HEK293 (cell line): ENCODE measurements around the gene SORL1.

Experiments used
- CTCF ChIA-PET: fragments of 350-600 bp; formaldehyde crosslinking; extraction: SDS; loops from one replicate; lab custom pipeline; 2021; ENCODE audit warnings: antibody characterized with exemption; lab: Yijun Ruan, JAX
- POLR2A ChIA-PET: fragments of 300-600 bp; formaldehyde crosslinking; extraction: SDS; loops from one replicate; lab custom pipeline; 2020; ENCODE audit warnings: antibody characterized with exemption, inconsistent platforms; lab: Yijun Ruan, JAX
- H3K27ac ChIP-seq: fragments of 200-500 bp; sonication (Bioruptor generic); 2 replicates; pipeline ENCODE4 v1.5.1; 2014; ENCODE audit warnings: low read depth, low read length, control low read depth, inconsistent platforms; ENCODE audit errors: extremely low read depth
- H3K36me3 ChIP-seq, 2 experiments: fragments of 200-500 bp in 1 of 2; sonication (Bioruptor generic) in 1 of 2; 1 replicate in 1 of 2; 2 replicates in 1 of 2; pipeline ENCODE4 v1.5.1; 2014 to 2017; ENCODE audit warnings: inconsistent platforms in 2 of 2, low read length in 2 of 2; ENCODE audit not compliant: control insufficient read depth in 2 of 2, insufficient read depth in 1 of 2
- H3K4me1 ChIP-seq: fragments of 200-500 bp; sonication (Bioruptor generic); 2 replicates; pipeline ENCODE4 v1.5.1; 2014; ENCODE audit warnings: mild to moderate bottlenecking, low read length, inconsistent platforms; ENCODE audit not compliant: control insufficient read depth, insufficient read depth
- H3K4me3 ChIP-seq: 2 replicates; pipeline ENCODE4 v1.5.1; 2011; ENCODE audit warnings: low read depth, mild to moderate bottlenecking, control low read depth, low read length, moderate library complexity
- H3K9me3 ChIP-seq: fragments of 200-500 bp; sonication (Bioruptor generic); 2 replicates; pipeline ENCODE4 v1.5.1; 2014; ENCODE audit warnings: low read depth, low read length, inconsistent platforms; ENCODE audit not compliant: control insufficient read depth, insufficient read depth
- BCL11B ChIP-seq: fragments of 450-650 bp; formaldehyde crosslinking; IDR thresholded peaks from 2 replicates; pipeline ENCODE4 v1.5.1; 2016; ENCODE audit warnings: low read depth, missing biosample characterization, missing genetic modification characterization
- MEIS1 ChIP-seq: sonication (generic); formaldehyde crosslinking; IDR thresholded peaks from 2 replicates; pipeline ENCODE4 v1.8.1; 2022; ENCODE audit warnings: missing genetic modification reagents, mild to moderate bottlenecking, borderline replicate concordance
- OSR2 ChIP-seq: fragments of 450-650 bp; formaldehyde crosslinking; IDR thresholded peaks from 2 replicates; pipeline ENCODE4 v1.5.1; 2016; ENCODE audit warnings: missing biosample characterization, missing genetic modification characterization
- PRDM1 ChIP-seq: fragments of 450-650 bp; formaldehyde crosslinking; IDR thresholded peaks from 2 replicates; pipeline ENCODE4; 2016; ENCODE audit warnings: missing biosample characterization, missing genetic modification characterization
- PRDM2 ChIP-seq: fragments of 450-650 bp; formaldehyde crosslinking; IDR thresholded peaks from 2 replicates; pipeline ENCODE4 v1.5.1; 2016; ENCODE audit warnings: missing biosample characterization, missing genetic modification characterization, borderline replicate concordance
- RBAK ChIP-seq: fragments of 450-650 bp; formaldehyde crosslinking; IDR thresholded peaks from 2 replicates; pipeline ENCODE4 v1.5.1; 2016; ENCODE audit warnings: missing biosample characterization, missing genetic modification characterization
- SALL2 ChIP-seq: fragments of 450-650 bp; formaldehyde crosslinking; IDR thresholded peaks from 2 replicates; pipeline ENCODE4 v1.5.0; 2017; ENCODE audit warnings: missing biosample characterization, mild to moderate bottlenecking, missing genetic modification characterization, borderline replicate concordance
- ZBTB26 ChIP-seq: fragments of 450-650 bp; formaldehyde crosslinking; optimal IDR thresholded peaks from 2 replicates; pipeline ENCODE3; 2016; ENCODE audit warnings: missing biosample characterization, mild to moderate bottlenecking, missing genetic modification characterization
- ZNF114 ChIP-seq: fragments of 450-650 bp; formaldehyde crosslinking; IDR thresholded peaks from 2 replicates; pipeline ENCODE4 v1.5.0; 2017; ENCODE audit warnings: missing biosample characterization, missing genetic modification characterization
- ZNF223 ChIP-seq: fragments of 450-650 bp; formaldehyde crosslinking; IDR thresholded peaks from 2 replicates; pipeline ENCODE4 v1.5.1; 2016; ENCODE audit warnings: missing biosample characterization, missing genetic modification characterization
- ZNF274 ChIP-seq, 2 experiments: fragments of 200-500 bp in 1 of 2; fragments of 450-650 bp in 1 of 2; sonication (Bioruptor generic) in 1 of 2; formaldehyde crosslinking in 1 of 2; IDR thresholded peaks; 2 replicates each; pipeline versions ENCODE4 v1.5.1 to v1.6.1; 2014 to 2016; ENCODE audit warnings: borderline replicate concordance in 1 of 2, inconsistent platforms in 1 of 2, low read length in 1 of 2, missing biosample characterization in 1 of 2, missing genetic modification characterization in 1 of 2
- ZNF292 ChIP-seq: fragments of 450-650 bp; formaldehyde crosslinking; IDR thresholded peaks from 2 replicates; pipeline ENCODE4 v1.5.1; 2016; ENCODE audit warnings: low read depth, missing biosample characterization, missing genetic modification characterization, borderline replicate concordance
- ZNF302 ChIP-seq: fragments of 450-650 bp; formaldehyde crosslinking; IDR thresholded peaks from 2 replicates; pipeline ENCODE4 v1.5.1; 2016; ENCODE audit warnings: missing biosample characterization, missing genetic modification characterization, low read depth
- ZNF311 ChIP-seq: fragments of 450-650 bp; formaldehyde crosslinking; IDR thresholded peaks from 2 replicates; pipeline ENCODE4 v1.5.1; 2017; ENCODE audit warnings: missing biosample characterization, missing genetic modification characterization, borderline replicate concordance
- ZNF404 ChIP-seq: fragments of 450-650 bp; formaldehyde crosslinking; IDR thresholded peaks from 2 replicates; pipeline ENCODE4 v1.5.1; 2017; ENCODE audit warnings: missing biosample characterization, missing genetic modification characterization
- ZNF473 ChIP-seq: fragments of 450-650 bp; formaldehyde crosslinking; IDR thresholded peaks from 2 replicates; pipeline ENCODE4 v1.5.1; 2017; ENCODE audit warnings: missing biosample characterization, missing genetic modification characterization
- ZNF561 ChIP-seq: fragments of 450-650 bp; IDR thresholded peaks from 2 replicates; pipeline ENCODE4 v1.5.1; 2018; ENCODE audit warnings: missing biosample characterization, missing genetic modification characterization, borderline replicate concordance
- ZNF596 ChIP-seq: fragments of 450-650 bp; IDR thresholded peaks from 2 replicates; pipeline ENCODE4 v1.5.0; 2018; ENCODE audit warnings: missing biosample characterization, mild to moderate bottlenecking, missing genetic modification characterization, moderate library complexity
- ZNF621 ChIP-seq: fragments of 450-650 bp; formaldehyde crosslinking; IDR thresholded peaks from 2 replicates; pipeline ENCODE4 v1.5.1; 2017; ENCODE audit warnings: missing biosample characterization, missing genetic modification characterization
- ZNF623 ChIP-seq: fragments of 450-650 bp; formaldehyde crosslinking; IDR thresholded peaks from 2 replicates; pipeline ENCODE4 v1.5.1; 2016; ENCODE audit warnings: missing biosample characterization, missing genetic modification characterization
- ZNF654 ChIP-seq: fragments of 450-650 bp; formaldehyde crosslinking; IDR thresholded peaks from 2 replicates; pipeline ENCODE4 v1.5.1; 2016; ENCODE audit warnings: low read depth, missing biosample characterization, missing genetic modification characterization
- ZNF664 ChIP-seq: fragments of 450-650 bp; formaldehyde crosslinking; IDR thresholded peaks from 2 replicates; pipeline ENCODE4 v1.5.1; 2016; ENCODE audit warnings: missing biosample characterization, missing genetic modification characterization
- ZNF785 ChIP-seq: fragments of 450-650 bp; formaldehyde crosslinking; IDR thresholded peaks from 2 replicates; pipeline ENCODE4 v1.5.1; 2016; ENCODE audit warnings: missing biosample characterization, missing genetic modification characterization
- ZSCAN23 ChIP-seq: fragments of 450-650 bp; formaldehyde crosslinking; IDR thresholded peaks from 2 replicates; pipeline ENCODE4 v1.5.1; 2016; ENCODE audit warnings: missing biosample characterization, missing genetic modification characterization
- TF ChIP-seq, protein P1 (sequence below): fragments of 450-650 bp; formaldehyde crosslinking; IDR thresholded peaks from 2 replicates; pipeline ENCODE4 v1.5.1; 2017; ENCODE audit warnings: missing biosample characterization, missing genetic modification characterization

SORL1 gene

DNA sequence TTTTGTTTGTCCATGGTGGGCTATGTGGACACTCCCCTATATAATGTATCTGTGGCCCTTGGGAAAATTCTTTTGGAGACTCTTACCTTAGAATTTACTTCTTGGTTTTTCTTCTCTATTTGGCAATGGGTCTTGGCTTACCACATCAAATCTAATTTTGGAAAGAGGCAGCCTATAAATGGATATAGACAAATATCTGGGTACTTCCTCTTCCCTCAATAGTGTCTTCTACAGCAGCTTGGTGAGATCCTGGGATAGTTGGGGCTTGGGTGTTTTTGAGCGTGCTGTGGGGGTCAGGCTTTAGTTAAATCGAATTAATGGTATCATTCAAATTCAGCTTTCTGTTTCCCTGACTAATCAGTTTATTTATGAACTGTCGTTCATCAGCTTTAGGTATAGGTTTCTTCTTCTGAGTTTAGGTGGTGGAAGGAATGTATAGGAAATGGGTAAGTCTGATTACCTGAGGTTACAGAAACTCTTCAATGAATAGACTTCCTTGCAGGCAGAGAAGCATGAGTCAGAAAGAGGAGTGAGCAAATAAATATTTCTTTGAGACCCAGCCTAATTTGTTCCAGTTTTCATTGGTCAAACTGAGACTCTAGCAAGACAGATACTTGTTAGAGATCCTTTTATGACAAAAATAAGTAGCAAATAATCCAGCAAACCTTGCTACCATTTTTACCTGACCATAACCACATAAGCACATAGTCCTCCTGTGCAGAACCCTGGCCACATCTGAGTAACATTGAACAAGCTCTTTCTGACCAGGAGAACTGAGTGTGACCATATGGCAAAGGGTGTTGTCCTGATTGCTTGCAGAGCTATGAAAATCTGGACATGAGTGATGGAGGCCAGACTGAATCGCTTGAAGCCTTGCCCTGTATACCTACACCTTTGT lies 69.3 kb downstream of the SORL1 start:
- ChIA-PET POLR2A (no interaction called here), CTCF (no interaction called here)
- Histone ChIP-seq H3K27ac (no peak overlapping the region), H3K36me3 (no peaks in the 10 kb centered on the region), H3K4me3 (no peak overlapping the region), H3K9me3 (no peaks in the 10 kb centered on the region), H3K4me1 (no peaks in the 10 kb centered on the region)
- no peak for TF ChIP-seq ZNF302 (tag by site-specific recombination)
- TF ChIP-seq OSR2 (tag by site-specific recombination) = no peak
- TF ChIP-seq ZSCAN23 (tag by site-specific recombination) = no peak
- TF ChIP-seq, protein P1, sequence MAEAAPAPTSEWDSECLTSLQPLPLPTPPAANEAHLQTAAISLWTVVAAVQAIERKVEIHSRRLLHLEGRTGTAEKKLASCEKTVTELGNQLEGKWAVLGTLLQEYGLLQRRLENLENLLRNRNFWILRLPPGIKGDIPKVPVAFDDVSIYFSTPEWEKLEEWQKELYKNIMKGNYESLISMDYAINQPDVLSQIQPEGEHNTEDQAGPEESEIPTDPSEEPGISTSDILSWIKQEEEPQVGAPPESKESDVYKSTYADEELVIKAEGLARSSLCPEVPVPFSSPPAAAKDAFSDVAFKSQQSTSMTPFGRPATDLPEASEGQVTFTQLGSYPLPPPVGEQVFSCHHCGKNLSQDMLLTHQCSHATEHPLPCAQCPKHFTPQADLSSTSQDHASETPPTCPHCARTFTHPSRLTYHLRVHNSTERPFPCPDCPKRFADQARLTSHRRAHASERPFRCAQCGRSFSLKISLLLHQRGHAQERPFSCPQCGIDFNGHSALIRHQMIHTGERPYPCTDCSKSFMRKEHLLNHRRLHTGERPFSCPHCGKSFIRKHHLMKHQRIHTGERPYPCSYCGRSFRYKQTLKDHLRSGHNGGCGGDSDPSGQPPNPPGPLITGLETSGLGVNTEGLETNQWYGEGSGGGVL (tag by site-specific recombination) = no peak
- no peak for TF ChIP-seq ZNF292 (tag by site-specific recombination)
- TF ChIP-seq ZNF404 (tag by site-specific recombination) = no peak
- TF ChIP-seq MEIS1 = no peak
- TF ChIP-seq PRDM1 (tag by site-specific recombination) = no peak
- no peak for TF ChIP-seq SALL2 (tag by site-specific recombination)
- TF ChIP-seq ZNF654 (tag by site-specific recombination) = no peak
- TF ChIP-seq BCL11B (tag by site-specific recombination) = no peak
- no peak for TF ChIP-seq ZNF114 (tag by site-specific recombination)
- TF ChIP-seq ZNF274 (IDR thresholded peaks at IDR 0.05; ENCODE audit: low read length) = no peak
- no peak for TF ChIP-seq ZNF274 (tag by site-specific recombination; IDR thresholded peaks at IDR 0.05; ENCODE audit: borderline replicate concordance)
- TF ChIP-seq ZNF785 (tag by site-specific recombination) = no peak
- TF ChIP-seq ZNF621 (tag by site-specific recombination) = no peak
- no peak for TF ChIP-seq ZNF561 (tag by site-specific recombination)
- TF ChIP-seq ZNF664 (tag by site-specific recombination) = no peak

DNA sequence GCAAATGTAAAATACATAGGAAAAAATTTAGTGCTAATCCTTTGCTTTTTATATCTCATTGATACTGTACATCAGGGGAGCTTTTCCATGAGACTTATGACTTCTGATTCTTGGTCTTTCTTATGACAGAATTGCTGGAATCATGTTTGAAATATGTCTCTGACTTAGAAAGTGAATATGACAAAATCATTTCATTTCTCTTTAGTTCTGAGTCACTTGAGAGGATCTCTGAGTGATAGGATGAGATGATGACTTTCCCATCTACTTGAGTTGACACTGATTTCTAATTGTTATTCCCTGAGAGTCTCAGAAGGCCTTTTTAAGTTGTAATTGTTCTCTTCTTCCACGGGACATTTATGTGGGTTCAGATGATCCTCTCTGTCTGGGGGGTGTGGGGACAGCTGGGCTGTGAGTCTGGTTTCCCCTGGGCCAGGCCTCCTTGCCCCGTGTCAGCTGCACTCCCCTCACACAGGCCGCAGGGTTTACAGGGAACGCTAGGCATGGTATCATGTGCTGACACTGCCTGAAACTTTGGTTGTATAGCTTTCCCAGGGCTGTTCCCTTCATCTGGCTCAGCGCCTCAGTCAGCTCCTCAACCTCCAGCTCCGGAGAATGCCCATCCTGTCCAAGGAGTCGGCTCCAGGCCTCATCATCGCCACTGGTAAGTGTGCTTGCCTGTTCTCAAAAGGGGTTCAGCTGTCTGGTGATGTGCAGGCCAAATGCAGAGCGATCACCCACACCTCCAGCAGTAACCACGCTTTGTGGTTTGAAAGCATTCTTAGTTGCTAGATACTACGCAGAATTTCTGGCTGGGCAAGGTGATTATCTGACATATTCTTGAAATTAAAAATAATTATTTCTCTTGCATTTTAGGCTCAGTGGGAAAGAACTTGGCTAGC lies 70.2 kb downstream of the SORL1 start:
- no peaks in the 10 kb centered on the region for H3K9me3 ChIP-seq
- H3K4me1 ChIP-seq = no peaks in the 10 kb centered on the region
- ChIA-PET POLR2A (no interaction called here), CTCF (no interaction called here)
- H3K4me3 ChIP-seq = no peak overlapping the region
- no peak overlapping the region for H3K27ac ChIP-seq
- no peaks in the 10 kb centered on the region for H3K36me3 ChIP-seq
- TF ChIP-seq ZNF596 (tag by site-specific recombination) (no peak), ZBTB26 (tag by site-specific recombination) (no peak), ZNF311 (tag by site-specific recombination) (no peak), ZNF223 (tag by site-specific recombination) (no peak), PRDM2 (no peak), RBAK (no peak), ZNF473 (tag by site-specific recombination) (no peak), ZNF623 (tag by site-specific recombination) (no peak)
